HG02884 (cell line): ENCODE results near the gene SLC66A1.

Experiments used
- ATAC-seq: cut with Tn5 transposase; IDR thresholded peaks from one replicate; pipeline ENCODE4 v1.9.1; 2021; ENCODE audit warnings: mild to moderate bottlenecking, moderate library complexity; ENCODE audit not compliant: unreplicated experiment

The SLC66A1 gene

GRCh38 chr1:19375631-19376400, 63.7 kb downstream of the SLC66A1 start:
- ATAC-seq: no peak

- no peak for ATAC-seq
Measured at GRCh38 chr1:19376428-19377372, 64.6 kb downstream of the SLC66A1 start.

- ATAC-seq: no peak
Measured at GRCh38 chr1:19377812-19378718, 65.9 kb downstream of the SLC66A1 start.
